GM18498 (cell line): Measurements from ENCODE around the gene YRDC.

Experiments
- ATAC-seq: cut with Tn5 transposase; IDR thresholded peaks from one replicate; pipeline ENCODE4 v1.9.1; 2021; ENCODE audit warnings: mild to moderate bottlenecking, moderate library complexity; ENCODE audit not compliant: unreplicated experiment

Gene YRDC, protein sequence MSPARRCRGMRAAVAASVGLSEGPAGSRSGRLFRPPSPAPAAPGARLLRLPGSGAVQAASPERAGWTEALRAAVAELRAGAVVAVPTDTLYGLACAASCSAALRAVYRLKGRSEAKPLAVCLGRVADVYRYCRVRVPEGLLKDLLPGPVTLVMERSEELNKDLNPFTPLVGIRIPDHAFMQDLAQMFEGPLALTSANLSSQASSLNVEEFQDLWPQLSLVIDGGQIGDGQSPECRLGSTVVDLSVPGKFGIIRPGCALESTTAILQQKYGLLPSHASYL

GRCh38 chr1:37807555-37808368 is at the start of gene YRDC, which contains the start of gene C1orf122:
YRDC (minus strand) TSS chr1:37808208; CDS start chr1:37808180, 28 bp downstream.
C1orf122 (plus strand) TSS chr1:37807790; CDS start chr1:37808405, 615 bp downstream.
- ATAC-seq: peak; percentile 89

GRCh38 chr1:37854406-37854805 is 46.4 kb upstream of the YRDC start:
- ATAC-seq: no peak

DNA sequence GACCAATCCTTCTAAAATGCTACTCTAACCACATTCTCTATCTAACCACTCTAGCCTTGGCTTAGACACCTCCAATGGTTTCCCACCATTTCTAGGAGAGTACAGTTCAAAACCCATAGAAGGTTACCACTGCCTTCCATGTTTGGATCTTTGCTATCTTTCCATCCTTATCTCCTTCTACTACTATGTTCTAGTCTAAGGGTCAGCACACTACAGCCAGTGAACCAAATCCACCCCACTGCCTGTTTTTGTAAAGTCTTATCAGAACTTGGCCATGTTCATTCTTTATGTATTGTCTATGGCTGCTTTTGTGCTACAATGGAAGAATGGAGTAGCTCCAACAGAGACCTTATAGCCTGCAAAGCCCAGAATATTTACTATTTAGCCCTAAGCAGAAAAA is 45.1 kb upstream of the YRDC start:
- no peak for ATAC-seq

DNA sequence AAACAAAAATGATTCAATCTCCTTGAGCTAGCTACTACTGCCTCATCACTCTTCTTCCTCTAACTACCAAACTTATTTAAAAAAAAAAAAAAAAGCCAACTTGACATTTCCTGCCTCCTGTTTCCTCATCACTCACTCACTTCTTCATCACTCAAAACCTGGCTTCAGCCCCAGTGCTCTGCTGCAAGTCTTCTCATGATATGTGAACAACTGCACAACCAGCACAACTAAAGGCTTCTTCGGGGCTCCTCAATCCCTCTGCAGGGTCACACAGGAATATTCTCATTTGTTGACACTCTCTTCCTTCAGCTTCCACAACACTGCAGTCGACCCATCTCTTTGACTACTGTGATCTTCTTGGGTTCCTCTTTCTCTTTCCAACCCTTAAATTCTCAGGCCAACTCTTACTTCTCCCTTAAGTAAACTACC is 43.8 kb upstream of the YRDC start:
- ATAC-seq: no peak

DNA sequence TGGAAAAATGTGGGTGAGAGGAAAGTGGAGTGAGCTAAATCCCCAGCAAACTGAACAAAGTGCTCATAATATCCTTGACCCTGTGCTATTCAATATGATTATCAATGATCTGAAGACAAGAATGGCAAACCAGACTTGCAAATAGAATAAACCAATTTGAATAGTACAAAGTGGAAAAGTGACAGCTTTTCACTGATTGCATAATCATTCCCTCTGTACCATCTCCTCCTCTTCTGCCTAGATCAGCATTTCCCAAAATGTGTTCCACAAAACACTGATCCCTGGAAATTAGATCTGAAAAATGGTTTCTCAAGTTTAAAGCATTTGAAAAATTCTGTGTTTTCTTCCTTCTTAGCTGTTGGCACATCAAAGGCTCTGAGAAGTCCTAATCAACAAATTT is 43.3 kb upstream of the YRDC start:
- no peak for ATAC-seq

DNA sequence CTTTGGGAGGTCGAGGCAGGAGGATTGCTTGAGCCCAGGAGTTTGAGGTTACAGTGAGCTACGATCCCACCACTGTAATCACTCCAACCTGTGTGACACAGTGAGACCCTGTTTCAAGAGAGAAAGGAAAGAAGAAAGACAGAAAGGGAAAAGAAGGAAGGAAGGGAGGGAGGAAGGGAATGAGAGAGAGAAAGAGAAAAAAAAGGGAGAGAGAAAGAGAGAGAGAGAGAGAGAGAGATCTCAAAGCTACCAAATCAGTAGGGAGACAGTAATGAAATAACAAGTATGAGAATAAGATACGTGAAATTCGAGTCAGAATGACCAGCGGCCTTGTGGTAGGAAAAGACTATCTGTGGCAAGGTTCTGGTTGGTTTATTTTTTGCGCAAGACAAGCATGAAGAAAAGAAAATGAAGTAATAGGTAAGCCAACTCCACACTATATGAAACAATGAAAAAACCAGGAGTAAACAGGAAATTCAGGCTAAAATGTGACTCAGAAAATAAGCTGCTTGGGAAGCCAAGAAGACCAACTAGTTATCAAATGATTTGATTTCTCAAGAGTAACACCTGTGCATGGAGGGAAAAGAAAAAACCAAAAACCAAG is 42.4 kb upstream of the YRDC start:
- no peak for ATAC-seq

DNA sequence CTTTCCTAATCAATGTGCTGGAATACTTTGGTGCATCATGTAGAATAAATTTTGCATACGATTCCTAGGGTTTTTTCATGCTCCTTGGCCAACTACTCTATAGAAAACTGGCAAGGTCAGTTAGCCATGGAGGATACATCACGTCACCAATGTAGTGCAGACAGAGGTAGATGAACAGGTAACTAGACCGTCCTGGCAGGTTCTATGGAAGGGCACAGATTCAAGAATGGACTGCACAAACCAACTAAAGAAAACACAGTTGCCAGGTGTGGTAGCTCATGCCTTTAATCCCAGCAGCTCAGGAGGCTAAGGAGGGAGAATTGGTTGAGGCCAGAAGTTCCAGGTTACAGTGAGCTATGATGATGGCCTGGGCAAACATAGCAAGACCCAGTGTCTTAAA is 41.5 kb upstream of the YRDC start:
- no peak for ATAC-seq

DNA sequence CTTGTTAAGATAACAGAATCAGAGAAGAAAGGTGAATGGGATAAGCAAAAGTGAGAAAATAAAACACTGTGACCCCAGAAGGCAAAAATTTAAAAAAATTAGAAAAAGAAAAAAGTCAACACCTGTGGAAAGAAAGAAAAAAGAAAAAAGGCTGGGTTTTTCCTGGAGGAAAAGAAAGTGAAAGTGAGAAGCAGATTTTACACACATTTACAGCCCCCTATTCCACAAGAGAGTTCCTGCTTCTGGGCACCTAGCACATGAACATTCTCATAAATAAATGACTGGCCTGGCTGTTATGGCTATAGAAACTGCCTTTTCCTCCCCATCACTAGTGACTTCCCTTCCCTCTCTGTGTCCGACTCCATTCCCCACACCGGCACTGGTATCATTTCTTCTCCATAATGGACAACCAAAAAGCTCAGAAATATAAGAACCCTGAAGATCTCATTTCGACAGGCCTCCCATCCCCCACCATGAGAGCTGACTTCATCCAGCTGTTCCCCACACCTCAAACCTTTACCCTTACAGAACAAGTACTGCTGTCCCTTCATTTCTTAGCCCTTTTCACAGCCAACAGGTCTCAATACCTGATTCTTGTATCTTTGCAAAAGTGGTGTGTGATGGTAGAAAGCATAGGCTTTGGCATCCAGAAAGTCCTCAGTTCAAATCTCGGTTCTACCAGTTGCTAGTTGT is 38.8 kb upstream of the YRDC start:
- ATAC-seq: no peak

- no peak for ATAC-seq
Measured at GRCh38 chr1:37845786-37846185, 37.8 kb upstream of the YRDC start.

GRCh38 chr1:37845049-37845646 is 37.1 kb upstream of the YRDC start:
- ATAC-seq: no peak

GRCh38 chr1:37844536-37844935 is 36.5 kb upstream of the YRDC start:
- no peak for ATAC-seq

- ATAC-seq: no peak
Measured at GRCh38 chr1:37841652-37842051, 33.6 kb upstream of the YRDC start.

DNA sequence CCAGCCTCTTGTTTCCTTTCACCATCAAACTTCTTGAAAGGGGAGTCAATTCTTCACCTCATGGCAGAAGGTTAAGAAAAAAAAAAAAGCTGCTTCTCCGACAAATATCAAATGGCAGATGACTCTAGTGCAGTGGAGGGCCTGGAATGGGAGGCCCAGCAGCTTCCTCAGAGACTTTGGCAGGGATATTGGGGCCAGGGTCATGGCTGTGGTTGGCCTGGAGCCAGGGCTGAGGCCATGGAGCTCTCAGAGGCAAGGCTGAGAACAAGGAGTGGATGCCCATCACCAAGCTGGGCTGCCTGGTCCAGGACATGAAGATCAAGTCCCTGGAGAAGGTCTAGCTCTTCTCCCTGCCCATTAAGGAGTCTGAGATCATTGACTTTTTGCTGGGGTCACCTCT is 32.7 kb upstream of the YRDC start:
- ATAC-seq: no peak

DNA sequence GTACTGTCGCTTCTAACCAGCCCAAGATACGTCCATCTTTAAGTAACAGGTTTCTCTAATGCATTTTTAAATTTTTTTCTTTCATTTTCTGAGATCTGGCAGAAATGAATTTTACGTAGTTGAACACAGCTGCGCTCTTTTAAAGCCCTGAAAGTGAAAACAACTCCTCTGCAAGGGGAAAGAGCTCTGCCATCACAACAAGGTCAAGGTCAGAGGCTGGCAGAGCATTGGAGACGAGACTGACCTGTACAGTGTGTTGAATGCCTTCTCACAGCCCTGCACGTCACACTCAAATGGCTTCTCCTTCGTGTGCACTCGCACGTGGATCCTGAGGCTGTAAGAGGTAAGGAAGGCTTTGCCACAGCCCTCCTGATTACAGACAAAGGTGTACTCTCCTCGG is 31.7 kb upstream of the YRDC start:
- ATAC-seq: no peak

- no peak for ATAC-seq
Measured at GRCh38 chr1:37836788-37837187, 28.8 kb upstream of the YRDC start.

DNA sequence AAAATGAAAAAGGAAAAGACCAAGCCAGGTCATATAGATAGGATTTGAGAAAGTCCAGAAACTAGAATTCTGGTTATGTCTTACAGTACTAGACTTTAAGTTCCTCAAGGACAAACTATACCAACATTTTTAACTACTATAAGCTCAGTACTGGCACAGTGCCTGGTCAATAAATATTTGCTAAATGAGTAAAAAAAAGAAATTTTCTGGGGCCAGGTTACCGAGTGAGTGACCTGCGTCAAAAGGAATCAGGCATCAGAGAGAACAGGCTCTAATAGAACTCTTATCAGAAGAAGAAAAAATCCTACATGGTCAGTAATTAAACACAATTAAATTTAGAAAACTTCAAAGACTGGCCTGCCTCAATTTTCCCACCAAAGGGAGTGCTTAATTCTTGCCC is 23.8 kb upstream of the YRDC start:
- no peak for ATAC-seq

DNA sequence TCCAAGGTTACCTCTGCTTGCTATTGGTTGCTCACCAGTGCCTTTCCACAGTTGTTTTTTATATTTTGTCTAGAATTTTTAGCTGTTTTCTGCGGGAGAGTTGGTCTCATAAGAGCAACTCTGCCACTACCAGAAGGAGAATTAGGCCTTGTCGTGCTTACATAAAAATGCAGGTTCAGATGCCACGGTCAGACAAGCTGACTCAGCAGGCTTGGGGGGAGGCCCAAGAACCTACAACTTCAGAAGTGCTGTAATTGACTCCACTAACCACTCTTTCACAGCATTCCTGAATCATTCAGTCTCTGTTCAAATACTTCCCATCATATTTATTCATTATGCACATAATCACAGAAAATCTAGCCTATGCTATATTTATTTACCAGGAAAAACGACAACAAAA is 23.1 kb upstream of the YRDC start:
- no peak for ATAC-seq

DNA sequence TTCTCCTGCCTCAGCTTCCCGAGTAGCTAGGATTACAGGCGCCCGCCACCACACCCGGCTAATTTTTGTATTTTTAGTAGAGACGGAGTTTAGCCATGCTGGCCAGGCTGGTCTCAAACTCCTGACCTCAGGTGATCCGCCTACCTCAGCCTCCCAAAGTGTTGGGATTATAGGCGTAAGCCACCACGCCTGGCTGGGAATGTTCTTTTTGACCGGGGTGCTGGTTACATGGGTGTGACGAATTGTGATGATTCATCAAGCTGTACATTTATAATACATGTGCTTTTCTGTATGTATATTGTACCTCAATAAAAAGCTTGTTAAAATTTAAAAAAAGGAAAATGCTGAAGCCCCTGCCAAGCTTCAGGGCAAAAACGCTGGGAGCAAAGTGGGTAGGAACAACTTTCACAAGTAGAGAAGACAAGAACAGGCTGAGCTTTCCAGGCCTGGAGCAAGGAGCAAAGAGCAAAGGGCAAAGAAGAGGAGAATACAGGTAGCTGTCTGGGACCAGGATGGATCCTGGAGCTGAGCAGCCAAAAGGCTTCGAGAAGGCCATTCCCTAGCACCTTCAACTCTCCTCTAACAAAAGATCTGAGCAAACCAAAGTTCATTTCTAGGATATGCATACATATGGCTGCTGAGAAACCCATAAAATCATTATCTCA is 20.5 kb upstream of the YRDC start:
- ATAC-seq: no peak

GRCh38 chr1:37825506-37825905 is 17.5 kb upstream of the YRDC start:
- ATAC-seq: no peak

DNA sequence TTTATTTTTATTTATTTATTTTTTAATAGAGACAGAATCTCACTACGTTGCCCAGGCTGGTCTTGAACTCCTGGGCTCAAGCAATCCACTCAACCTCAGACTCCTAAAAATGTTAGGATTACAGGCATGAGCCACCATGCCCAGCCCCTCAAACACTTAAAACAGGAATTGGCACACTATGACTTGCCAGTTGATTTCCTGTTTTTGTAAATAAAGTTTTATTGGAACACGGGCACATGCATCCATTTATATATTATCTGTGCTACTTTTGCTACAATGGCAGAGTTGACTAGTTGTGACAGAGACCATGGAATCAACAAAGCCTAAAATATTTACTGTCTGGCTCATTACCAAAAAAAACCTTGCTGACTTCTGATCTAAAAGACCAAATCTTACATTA is 16.0 kb upstream of the YRDC start:
- ATAC-seq: no peak
